NCI-H2227 treated with DMSO at 0.1 percent for 48 hours (cell line): Measurements from ENCODE around the gene TPRG1L.

ENCODE experiments used
- DNase-seq: peaks from one replicate; lab custom pipeline; 2025; lab: John Stamatoyannopoulos, UW

The TPRG1L gene

GRCh38 chr1:3668148-3668547 is 43.3 kb downstream of the TPRG1L start:
- DNase-seq, result no peak

- DNase-seq, result no peak
Measured at GRCh38 chr1:3668585-3669300, 43.9 kb downstream of the TPRG1L start.

- DNase-seq, result no peak
Measured at GRCh38 chr1:3669421-3669821, 44.6 kb downstream of the TPRG1L start.

- no peak for DNase-seq
Measured at GRCh38 chr1:3669971-3670431, 45.2 kb downstream of the TPRG1L start.

- no peak for DNase-seq
Measured at GRCh38 chr1:3670823-3671265, 46.0 kb downstream of the TPRG1L start.

GRCh38 chr1:3671371-3672180 is 46.8 kb downstream of the TPRG1L start:
- DNase-seq, result no peak

GRCh38 chr1:3672231-3672970 is 47.6 kb downstream of the TPRG1L start:
- DNase-seq, result no peak

GRCh38 chr1:3672971-3673361 is 48.2 kb downstream of the TPRG1L start:
- no peak for DNase-seq

GRCh38 chr1:3673381-3674099 is 48.7 kb downstream of the TPRG1L start:
- DNase-seq, result no peak

- DNase-seq, result no peak
Measured at GRCh38 chr1:3674100-3675094, 49.6 kb downstream of the TPRG1L start.

- no peak for DNase-seq
Measured at GRCh38 chr1:3675436-3675835, 50.6 kb downstream of the TPRG1L start.

GRCh38 chr1:3676581-3677470 is 52.0 kb downstream of the TPRG1L start:
- no peak for DNase-seq

- DNase-seq, result no peak
Measured at GRCh38 chr1:3677484-3677883, 52.7 kb downstream of the TPRG1L start.

GRCh38 chr1:3678361-3679097 is 53.7 kb downstream of the TPRG1L start:
- no peak for DNase-seq

GRCh38 chr1:3679098-3679555 is 54.3 kb downstream of the TPRG1L start:
- no peak for DNase-seq
